Lower leg skin (tissue), 3 donors: ENCODE results near the gene COL4A3.

ENCODE experiments used
- POLR2A ChIP-seq, 2 donors: fragments of 450-650 bp; IDR thresholded peaks; one replicate each; pipeline ENCODE4 v1.6.1; 2016 to 2017; ENCODE audit warnings: antibody characterized with exemption in 2 of 2, mild to moderate bottlenecking in 1 of 2, moderate library complexity in 1 of 2
- TF ChIP-seq, protein P1 (sequence below), 3 donors: fragments of 450-650 bp; IDR thresholded peaks; one replicate each; pipeline ENCODE4 v1.5.1; 2016; ENCODE audit warnings: antibody characterized with exemption in 3 of 3, mild to moderate bottlenecking in 3 of 3, moderate library complexity in 2 of 3

DNA sequence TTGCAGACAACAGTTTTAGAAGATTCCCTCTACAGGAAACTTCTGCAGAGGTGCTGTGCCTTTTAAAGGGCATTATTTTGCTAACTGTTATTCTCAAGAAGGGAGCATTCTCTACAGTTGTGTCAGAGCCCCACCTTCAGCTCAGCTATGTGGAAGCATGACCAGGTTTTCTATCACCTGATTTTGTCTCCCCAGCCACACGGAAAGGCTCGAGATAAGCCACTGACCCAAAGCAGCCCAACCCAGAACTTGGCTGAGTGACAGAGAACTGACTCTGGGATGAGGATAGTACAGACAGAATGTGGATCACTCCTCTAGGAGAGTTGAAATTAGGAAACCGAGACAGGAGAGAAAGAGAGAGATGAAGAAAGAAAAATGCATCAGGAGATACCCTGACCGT lies 11.1 kb upstream of the COL4A3 start:
- TF ChIP-seq, protein P1, sequence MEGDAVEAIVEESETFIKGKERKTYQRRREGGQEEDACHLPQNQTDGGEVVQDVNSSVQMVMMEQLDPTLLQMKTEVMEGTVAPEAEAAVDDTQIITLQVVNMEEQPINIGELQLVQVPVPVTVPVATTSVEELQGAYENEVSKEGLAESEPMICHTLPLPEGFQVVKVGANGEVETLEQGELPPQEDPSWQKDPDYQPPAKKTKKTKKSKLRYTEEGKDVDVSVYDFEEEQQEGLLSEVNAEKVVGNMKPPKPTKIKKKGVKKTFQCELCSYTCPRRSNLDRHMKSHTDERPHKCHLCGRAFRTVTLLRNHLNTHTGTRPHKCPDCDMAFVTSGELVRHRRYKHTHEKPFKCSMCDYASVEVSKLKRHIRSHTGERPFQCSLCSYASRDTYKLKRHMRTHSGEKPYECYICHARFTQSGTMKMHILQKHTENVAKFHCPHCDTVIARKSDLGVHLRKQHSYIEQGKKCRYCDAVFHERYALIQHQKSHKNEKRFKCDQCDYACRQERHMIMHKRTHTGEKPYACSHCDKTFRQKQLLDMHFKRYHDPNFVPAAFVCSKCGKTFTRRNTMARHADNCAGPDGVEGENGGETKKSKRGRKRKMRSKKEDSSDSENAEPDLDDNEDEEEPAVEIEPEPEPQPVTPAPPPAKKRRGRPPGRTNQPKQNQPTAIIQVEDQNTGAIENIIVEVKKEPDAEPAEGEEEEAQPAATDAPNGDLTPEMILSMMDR (IDR thresholded peaks at IDR 0.05) = no peak
- no peak for TF ChIP-seq POLR2A (IDR thresholded peaks at IDR 0.05)
